Choroid plexus epithelial cell (primary cell): ENCODE measurements around the gene ARHGAP22.

Source experiments
- DNase-seq: peaks from one replicate; pipeline ENCODE4 v3.0.0-alpha.2; 2010; ENCODE audit warnings: low read depth
- H3K4me3 ChIP-seq: 2 replicates; pipeline ENCODE4 v1.5.1; 2011; ENCODE audit warnings: low read depth, mild to moderate bottlenecking, control low read depth, low read length, moderate library complexity
- TF ChIP-seq, protein P1 (sequence below): conservative IDR thresholded peaks from 2 replicates; pipeline ENCODE4 v1.5.1; 2011; ENCODE audit warnings: low read depth, mild to moderate bottlenecking, control low read depth, inconsistent platforms, low read length, moderate library complexity

Gene ARHGAP22

DNA sequence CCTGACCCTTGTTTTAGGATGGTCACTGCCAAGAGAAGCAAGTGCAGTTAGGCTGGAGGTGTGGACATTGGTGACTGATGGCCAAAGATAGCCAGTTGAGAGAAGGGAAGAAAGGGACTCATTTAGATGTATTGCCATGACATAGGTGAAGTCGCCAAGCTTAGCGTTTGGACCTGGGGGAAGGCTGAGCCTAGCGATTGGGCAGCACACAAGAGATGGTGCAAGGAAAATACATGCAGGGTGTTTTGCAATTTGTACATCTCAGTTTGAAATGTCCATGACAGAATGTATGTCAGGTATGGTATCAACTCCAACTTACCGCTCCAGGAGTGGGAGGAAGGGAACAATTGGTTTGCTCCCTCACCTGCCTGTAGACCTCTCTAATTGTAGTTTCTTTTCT, 164.1 kb downstream of the ARHGAP22 start:
- no peak overlapping the region for H3K4me3 ChIP-seq
- no peak for DNase-seq
- TF ChIP-seq, protein P1, sequence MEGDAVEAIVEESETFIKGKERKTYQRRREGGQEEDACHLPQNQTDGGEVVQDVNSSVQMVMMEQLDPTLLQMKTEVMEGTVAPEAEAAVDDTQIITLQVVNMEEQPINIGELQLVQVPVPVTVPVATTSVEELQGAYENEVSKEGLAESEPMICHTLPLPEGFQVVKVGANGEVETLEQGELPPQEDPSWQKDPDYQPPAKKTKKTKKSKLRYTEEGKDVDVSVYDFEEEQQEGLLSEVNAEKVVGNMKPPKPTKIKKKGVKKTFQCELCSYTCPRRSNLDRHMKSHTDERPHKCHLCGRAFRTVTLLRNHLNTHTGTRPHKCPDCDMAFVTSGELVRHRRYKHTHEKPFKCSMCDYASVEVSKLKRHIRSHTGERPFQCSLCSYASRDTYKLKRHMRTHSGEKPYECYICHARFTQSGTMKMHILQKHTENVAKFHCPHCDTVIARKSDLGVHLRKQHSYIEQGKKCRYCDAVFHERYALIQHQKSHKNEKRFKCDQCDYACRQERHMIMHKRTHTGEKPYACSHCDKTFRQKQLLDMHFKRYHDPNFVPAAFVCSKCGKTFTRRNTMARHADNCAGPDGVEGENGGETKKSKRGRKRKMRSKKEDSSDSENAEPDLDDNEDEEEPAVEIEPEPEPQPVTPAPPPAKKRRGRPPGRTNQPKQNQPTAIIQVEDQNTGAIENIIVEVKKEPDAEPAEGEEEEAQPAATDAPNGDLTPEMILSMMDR = no peak

DNA sequence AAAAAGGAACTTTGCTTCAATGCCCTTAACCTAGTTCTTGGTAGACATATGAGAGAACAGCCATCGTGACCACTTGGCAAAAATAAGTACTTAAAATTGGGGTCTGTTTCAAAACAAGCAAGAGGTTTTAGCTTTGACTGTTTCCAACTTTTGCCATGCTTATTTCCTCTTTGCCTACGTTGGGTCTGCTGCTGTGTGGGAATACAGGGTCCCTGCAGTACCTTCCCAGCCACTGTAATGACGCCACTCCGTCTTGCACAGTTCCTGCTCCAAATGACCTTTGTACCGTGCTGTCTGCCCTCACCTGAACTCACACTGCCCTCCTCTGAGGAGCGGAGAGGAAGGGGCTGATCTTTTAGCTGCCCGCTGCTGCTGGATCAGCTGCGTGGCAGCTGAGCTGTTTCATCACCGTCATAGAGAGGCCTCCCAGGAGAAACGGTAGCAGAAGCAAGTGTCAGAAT, 165.3 kb downstream of the ARHGAP22 start:
- peak; percentile 61 for DNase-seq
- H3K4me3 ChIP-seq = peak overlapping the region; percentile 12
- TF ChIP-seq, protein P1 = no peak

DNA sequence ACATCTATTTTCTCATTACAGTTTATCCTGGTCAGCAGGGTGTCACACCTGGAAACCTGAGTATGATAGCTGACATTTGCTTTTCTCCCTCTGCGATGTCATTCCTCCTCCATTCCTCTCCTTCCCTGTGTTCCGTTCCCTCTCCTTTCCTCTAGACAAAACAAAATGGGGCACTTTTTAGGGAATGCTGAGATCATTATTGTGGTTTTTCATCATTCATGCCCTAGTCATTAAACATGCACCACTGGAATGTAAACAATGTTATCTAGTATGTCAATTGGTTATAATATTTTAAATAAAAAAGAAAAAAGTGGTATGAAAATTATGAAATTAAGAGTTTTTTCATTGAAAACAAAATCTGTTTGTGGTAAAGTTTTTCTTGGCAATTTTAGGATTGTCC, 165.8 kb downstream of the ARHGAP22 start:
- DNase-seq = peak; percentile 65
- no peak overlapping the region for H3K4me3 ChIP-seq

DNA sequence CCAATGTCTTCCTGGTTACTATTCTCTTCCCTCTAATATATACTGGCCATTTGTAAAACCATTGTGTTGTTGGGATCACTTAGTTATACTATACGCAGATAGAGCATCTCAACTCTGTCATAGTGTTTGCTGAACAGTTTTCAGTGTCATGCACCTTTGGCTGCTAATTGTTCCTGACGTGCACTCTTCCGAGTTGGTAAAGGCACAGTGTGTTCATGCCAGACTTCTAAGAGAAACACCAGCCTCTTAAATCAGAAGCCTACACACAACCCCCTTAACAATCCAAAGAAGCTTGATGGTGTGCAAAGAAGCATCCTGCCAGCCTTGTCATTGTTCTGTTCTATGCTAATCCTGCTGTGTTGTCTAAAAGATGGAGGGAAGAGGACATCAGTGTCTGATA, 167.3 kb downstream of the ARHGAP22 start:
- TF ChIP-seq, protein P1 = no peak
- H3K4me3 ChIP-seq = no peak overlapping the region
- DNase-seq = no peak

More for the DNA sequence above, 165.8 kb downstream of the ARHGAP22 start:
- TF ChIP-seq, protein P1 = no peak

DNA sequence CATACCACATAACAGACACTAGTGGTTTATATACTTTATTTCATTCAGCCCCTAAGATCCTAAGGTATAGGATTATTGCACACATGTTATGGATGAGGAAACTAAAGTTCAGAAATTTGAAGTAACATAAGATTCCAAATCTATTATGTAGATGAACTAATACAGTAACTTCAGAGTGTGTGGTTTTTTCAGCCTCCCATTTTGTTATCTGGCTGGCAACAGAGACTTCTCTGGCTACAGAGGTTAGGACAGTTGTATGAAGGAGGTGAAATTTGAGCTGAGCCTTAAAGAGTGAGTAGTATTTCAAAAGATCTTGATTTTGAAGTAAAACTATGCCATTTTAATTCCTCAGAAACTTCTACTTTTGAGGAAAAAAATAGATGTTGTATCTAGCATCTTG, 173.0 kb downstream of the ARHGAP22 start:
- TF ChIP-seq, protein P1 = no peak
- H3K4me3 ChIP-seq = no peak overlapping the region
- DNase-seq = peak; percentile 56

DNA sequence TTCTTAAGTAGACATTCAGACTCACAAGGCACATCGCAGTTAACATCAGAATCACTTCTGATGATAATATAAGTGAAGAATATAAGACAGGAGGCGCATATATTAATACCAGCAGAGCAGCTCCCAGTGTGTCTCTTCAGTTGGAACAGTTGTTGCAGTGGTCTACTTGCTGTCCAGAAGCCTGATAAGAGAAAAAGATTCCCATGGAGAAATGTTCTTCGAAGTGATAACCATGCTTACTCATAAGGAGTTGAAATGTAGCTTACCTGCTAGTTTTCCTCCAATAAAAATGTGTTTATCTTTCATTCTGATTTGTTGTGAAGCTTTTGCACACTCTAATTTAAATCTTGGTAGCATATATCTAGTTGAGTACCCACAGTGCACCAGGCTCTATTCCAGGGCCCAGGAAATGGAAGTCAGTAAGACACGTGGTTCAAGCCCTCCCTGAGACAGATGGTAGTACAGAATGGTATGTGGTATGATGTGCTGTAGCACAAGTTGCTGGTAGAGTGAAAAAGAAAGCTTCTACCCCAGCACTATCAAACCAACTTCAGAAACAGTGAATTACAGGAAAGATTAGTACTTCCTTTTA, 174.4 kb downstream of the ARHGAP22 start:
- TF ChIP-seq, protein P1 = no peak
- H3K4me3 ChIP-seq = no peak overlapping the region
- DNase-seq = no peak

DNA sequence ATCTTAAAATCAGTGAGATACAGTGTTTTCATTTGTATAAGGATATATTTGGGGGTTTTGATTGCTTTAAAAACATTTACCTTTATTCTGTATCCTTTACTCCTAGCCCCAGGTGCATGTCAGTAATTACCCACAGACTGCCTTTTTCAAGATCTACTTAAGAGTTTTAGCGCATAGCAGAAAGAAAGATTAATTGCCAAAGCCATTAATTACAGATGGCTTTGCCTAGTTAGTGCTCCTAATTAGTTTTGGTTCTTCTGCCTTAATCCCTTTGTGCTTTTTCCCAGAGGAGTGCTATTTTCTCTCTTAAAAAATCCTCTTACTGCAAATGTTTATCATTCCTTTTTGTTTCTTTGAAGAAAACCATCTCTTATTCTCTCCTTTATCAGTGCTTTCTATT, 175.6 kb downstream of the ARHGAP22 start:
- TF ChIP-seq, protein P1 = no peak
- no peak for DNase-seq
- H3K4me3 ChIP-seq = no peak overlapping the region
